ENCODE measurements around the gene EZR. TPM values are rescaled to one million over a fixed set of nuclear protein-coding genes. Genes with fewer than 3 reads are reported as not detected.
A peak's percentile ranks its signal among the peaks of the same experiment; 100 is the strongest.

EZR gene
- 171 and 201 TPM in 2 replicates for total RNA-seq (2014; rRNA removed; shearing (Covaris generic); ENCODE audit: low replicate concordance)

DNA sequence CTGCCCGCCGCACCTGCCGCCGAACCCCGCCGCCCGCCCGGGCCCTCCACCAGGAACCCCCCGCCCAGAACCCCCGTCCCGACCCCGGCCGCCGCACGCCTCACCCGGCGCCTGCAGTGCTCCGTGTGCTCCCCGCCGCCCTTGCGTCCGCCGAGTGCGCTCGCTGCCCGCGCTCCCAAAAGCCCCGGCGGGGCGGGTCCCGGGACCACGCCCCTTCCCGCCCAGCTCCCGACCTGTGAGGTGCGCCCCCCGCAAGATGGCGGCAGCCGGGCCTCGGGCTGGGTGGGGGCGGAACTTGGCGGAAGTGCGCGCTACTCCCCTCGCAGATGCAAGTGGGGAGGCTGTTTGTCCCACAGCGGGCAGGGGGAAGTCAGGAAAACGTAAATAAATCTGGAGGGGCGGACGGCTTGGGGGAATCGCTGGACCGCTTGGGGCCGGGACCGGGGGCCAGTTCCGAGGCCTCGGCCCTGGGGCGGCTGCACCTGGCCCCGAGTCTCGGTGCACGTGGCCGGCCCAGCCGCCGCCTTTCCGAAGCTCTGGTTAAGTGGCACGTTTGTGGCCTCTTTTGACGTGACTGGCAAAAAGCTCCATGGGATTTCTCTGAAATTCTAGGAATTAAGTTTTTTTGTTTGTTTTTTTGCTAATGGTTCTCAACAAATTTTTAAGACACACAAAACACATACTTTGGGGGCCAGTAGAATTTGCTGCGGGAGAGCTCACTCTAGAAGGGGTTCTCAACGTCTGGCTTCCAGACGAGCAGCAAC, at the start of gene EZR:
TSS of gene EZR (minus strand) at position 156 of the 764 bp plus-strand sequence. CDS start 1,275 bp downstream, outside the sequence.
- peak; percentile 71 for DNase-seq (ENCODE audit: low read depth)
- in situ Hi-C loops (cut with HindIII; ENCODE audit: low pct_unique_long_range_greater_than_20kb, low sequenced_read_pairs), result no loop called here

DNA sequence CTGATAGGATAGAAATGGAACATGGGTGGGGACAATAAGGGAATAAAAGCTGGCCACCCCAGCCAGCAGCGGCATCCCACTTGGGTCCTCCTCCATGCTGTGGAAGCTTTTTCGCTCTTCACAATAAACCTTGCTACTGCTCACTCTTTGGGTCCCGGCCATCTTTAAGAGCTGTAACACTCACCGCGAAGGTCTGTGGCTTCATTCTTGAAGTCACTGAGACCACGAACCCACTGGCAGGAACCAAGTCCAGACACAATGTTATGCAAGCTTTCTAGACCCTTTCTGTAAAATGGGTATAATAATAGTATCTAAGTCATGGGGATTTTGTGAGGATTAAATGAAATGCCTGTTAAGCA, 48.9 kb upstream of the EZR start:
- in situ Hi-C loops (cut with HindIII; ENCODE audit: low pct_unique_long_range_greater_than_20kb, low sequenced_read_pairs), result no loop called here
- no peak for DNase-seq (ENCODE audit: low read depth)

DNA sequence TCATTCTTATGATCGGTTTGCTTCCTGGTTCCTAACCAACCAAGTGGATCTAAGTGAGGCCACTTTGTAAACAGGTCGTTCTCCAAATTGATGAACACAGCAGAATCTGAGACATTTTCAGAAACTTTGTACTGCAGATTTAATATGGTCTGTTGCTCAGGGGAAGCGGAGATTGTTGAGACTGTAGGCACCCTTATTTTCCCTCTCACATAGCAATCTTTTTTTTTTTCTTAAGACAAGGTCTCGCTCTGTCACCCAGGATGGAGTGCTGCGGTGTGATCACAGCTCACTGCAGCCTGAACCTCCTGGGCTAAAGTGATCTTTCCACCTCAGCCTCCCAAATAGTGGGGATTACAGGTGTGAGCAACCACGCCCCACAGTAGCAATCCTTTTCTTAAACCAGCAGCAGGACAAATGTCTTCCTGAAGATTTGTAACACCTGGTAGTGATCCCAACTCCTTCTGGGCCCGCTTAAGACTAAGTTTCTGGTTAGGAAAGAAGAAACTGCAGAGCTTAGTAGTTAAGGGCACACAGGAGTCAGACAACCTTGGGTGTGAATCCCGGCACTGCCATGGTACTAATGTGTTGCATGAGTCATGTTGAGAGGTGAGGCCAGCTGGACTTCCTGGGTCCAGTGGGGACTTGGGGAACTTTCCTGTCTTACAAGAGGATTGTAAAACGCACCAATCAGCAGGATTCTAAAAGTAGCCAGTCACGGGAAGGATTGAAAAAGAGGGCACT, 48.4 kb upstream of the EZR start:
- peak; percentile 77 for DNase-seq (ENCODE audit: low read depth)
- in situ Hi-C loops (cut with HindIII; ENCODE audit: low pct_unique_long_range_greater_than_20kb, low sequenced_read_pairs), result no loop called here

DNA sequence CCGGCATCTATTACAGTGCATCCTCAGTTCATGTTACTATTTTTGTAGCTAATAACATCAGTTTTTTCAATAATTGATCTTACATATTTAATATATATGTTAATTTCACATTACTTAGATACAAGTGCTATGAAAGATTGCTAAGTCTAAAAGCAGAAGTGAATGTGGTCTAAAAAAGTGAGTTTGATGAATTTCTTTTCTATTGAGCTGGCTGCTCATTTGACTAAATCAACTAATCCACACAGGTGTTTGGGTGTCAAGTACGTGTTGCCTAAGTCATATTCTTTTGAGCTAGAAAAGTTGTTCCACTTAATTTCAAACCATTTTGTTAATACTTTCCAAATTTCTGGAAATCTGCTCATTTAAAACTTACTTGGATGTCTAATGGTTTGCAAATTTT, 46.6 kb upstream of the EZR start:
- in situ Hi-C loops (cut with HindIII; ENCODE audit: low pct_unique_long_range_greater_than_20kb, low sequenced_read_pairs), result no loop called here
- no peak for DNase-seq (ENCODE audit: low read depth)

DNA sequence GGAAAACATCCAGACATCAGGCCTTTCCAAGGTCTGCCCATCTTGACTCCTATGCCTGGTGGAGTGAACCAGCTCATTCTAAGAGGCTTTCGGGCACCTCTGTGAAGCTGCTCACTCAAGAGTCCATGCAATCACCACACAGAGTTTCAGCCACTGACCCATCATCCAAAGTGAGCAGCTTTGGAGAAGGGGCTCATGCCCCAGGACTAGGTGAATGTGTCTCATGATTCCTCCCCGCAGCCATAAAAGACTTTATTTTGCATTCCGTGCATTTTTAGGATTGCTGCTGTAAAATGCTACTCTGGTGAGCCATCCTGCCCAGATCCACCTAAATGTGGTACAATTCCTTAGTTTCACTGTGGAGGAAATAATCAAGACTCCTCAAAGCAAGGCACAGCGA, 44.5 kb upstream of the EZR start:
- in situ Hi-C loops (cut with HindIII; ENCODE audit: low pct_unique_long_range_greater_than_20kb, low sequenced_read_pairs), result no loop called here
- DNase-seq (ENCODE audit: low read depth), result no peak

DNA sequence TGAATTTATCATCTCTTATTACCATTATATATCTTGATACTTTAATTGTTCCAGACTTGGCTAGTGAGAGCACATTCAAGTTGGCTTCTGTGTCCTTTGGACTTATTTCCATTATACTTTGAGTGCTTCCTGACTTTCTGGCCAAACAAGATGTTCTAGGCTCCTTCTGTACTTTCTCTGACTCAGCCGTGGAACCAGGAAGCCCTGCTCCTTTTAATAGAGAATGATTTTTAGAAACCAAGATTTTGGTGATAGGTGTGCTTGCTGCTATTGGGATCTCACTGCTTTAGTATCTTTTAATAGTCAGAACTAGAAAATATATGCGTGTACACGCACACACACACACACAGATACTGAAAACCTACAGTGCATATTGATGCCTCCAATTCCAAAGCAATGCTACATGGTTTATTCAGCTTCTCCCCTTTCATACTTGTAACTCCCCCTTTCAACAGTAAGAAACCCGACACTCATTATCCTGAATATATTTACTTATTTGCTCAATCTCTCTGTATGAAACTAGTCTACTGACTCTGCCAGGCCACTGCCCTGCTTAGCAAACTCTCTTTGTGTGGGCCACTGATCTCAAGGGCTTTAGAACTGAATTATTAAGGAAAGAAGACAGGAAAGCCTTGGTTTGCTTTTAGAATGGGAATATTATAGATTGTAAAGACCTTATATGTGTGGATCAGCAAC, 42.7 kb upstream of the EZR start:
- DNase-seq (ENCODE audit: low read depth), result no peak
- in situ Hi-C loops (cut with HindIII; ENCODE audit: low pct_unique_long_range_greater_than_20kb, low sequenced_read_pairs), result no loop called here

DNA sequence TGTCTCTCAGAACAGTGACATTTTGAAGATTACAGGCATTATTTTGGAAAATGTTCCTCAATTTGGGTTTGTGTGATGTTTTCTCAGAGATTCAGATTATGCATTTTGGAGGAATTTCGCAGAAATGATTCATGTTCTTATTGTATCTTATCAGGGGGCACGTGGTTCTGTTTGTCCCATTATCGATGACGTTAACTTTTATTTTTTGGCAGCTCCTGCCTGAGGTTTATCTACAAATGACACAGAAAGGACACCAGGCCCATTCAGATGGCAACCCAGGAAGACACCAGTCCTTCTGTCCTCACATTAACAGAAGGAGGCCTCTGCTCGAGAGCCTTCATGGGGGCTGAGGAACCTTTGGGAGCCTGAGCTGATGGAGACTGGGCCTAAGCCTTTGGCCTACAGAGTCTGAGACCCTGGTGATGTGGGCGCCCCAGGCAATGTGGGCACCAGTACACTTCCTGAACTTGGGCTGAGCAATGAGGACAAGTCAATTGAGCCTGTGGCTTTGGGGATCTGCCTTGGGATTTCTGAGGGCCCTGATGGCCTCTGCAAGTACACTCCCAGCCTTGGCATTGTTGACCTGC, 41.2 kb upstream of the EZR start:
- DNase-seq (ENCODE audit: low read depth), result no peak
- in situ Hi-C loops (cut with HindIII; ENCODE audit: low pct_unique_long_range_greater_than_20kb, low sequenced_read_pairs), result no loop called here

DNA sequence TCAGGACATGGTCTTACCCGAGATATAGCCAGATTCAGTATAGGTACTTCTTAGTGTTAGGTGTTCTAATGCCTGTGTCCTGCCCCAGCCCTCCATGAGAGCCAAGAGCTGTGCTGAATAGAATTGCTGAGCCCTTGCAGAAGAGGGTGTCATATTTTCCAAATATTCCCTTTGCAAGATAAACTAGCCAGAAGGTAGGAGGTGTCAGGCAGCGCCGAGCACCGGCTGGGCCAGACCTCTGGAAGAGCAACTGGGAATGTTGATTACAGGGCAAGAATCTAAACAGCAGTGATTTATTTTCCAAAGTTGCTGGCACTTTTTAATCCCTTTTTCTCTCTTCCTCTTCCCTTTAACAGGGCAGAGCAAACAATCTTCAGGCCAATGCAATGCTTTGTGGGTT, 37.1 kb upstream of the EZR start:
- in situ Hi-C loops (cut with HindIII; ENCODE audit: low pct_unique_long_range_greater_than_20kb, low sequenced_read_pairs), result no loop called here
- DNase-seq (ENCODE audit: low read depth), result no peak

DNA sequence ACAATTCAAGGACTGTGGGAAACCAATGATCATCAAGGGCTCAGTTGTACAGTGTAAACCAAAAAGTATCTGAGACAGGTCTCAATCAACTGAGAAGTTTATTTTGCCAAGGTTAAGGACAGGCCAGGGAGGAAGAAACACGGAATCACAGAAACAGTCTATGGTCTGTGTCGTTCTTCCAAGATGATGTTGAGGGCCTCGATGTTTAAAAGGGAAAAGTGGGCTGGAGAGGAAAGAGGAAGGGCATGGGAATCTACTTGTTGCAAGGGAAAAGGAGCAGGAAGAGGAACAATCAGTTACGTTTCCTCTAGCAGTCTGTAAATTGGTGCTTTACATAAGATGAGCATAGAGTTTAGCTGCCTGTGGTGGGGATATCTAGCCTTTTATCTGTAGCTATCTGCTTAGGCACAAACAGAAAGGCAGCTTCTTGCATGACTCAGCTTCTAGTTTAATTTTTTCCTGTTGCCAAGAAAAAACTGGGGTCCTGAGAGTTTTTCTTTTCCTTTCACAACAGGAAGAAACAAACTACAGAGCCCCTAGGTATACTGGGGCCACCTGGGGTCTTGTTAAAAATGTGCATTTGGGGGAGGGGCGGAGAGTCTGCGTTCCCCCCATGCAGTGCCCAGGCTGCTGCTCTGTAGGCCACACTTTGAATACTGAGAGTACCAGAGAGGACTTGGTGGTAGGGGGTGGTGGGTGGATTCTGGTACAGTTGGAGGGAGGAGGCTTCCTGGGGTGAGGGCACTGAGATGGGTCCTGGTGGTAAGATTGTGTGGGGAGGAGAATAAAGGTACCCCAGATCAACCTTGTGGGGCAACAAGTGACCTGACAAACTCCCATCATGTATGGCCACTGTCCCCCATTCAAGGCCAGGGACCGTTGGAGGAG, 35.3 kb upstream of the EZR start:
- peak; percentile 30 for DNase-seq (ENCODE audit: low read depth)
- in situ Hi-C loops (cut with HindIII; ENCODE audit: low pct_unique_long_range_greater_than_20kb, low sequenced_read_pairs), result no loop called here

DNA sequence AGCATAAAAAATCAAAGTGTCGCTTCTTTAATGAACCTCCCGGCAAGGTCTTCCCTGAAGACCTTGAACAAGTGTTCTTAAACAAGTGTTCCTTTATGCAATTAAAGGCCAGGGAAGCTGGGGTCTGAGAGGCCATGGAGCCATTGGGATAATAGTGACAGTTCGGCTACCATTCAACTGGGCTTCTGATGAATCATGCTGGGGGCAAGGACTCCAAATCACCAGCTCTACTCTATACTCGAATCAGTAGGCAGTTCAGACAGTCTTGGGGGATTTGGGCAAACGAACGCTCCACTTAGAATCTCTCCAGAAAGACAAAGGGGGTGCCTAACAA, 34.7 kb upstream of the EZR start:
- in situ Hi-C loops (cut with HindIII; ENCODE audit: low pct_unique_long_range_greater_than_20kb, low sequenced_read_pairs), result no loop called here
- DNase-seq (ENCODE audit: low read depth), result no peak

DNA sequence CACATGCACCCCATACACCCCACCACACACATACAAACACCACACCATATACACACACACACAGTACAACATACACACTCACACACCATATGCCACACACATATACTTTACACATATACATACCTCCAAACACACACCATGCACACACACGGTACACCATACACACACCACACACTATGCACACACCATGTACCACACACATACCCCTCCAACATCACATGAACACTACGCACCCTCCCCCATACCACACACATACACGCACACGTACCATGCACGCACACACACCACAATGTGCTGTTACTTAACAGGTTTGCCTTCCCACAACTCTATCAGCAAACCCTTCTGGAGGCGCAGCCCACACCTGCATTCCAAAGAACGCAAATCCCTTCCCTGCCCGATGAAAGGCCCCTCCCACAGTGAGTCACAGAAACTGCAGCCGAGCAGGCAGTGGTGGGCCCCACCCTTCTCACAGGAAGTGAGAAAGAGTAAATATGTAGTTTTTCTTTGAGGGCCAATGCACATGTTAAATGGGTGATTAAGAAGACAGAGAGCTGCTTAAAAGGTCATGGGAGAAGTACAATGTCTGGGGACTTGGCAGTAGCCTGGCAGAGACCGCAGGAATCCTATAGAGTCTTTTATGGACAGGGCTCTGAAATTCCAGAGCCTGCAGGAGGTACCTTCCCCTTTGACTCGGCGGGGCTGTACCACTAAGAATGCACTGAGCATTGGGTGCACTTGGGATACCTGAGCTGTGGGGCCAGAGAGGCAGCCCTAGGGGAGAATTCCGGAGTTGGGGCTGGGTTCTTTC, 34.1 kb upstream of the EZR start:
- peak; percentile 97 for DNase-seq (ENCODE audit: low read depth)
- in situ Hi-C loops (cut with HindIII; ENCODE audit: low pct_unique_long_range_greater_than_20kb, low sequenced_read_pairs), result no loop called here

DNA sequence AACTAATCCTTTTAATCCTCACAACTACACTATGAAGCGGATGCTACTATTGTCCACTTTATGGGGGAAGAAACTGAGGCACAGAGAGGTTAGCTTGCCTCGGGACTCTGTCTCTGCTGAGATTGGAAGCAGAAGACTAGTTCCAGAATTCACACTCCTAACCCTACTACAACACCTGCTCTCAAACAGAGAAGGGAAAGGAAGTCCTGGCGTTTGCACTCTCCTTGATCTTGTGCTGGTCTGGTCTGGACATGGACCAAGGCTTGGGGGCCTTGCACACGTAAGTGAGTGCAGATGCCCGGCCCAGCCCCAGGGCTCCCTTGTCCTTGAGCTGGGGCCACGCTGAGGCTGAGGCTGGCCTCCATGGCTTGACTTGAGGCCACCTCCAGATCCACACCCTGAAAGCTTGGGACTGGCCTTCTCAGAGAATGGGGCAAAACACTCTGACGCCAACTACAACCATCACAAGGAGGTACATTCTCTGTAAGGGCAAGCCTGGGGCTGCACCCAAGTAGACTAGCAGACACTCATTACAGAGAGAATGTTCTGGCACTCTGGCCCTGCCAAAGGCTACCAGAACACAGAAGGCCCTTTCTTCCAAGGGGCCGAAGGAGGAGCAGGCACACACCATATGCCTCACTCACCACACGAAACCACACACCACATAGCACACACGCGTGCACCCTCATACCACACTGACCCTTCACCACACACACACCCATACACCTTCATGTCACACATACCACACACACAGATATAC, 33.3 kb upstream of the EZR start:
- DNase-seq (ENCODE audit: low read depth), result no peak
- in situ Hi-C loops (cut with HindIII; ENCODE audit: low pct_unique_long_range_greater_than_20kb, low sequenced_read_pairs), result no loop called here

DNA sequence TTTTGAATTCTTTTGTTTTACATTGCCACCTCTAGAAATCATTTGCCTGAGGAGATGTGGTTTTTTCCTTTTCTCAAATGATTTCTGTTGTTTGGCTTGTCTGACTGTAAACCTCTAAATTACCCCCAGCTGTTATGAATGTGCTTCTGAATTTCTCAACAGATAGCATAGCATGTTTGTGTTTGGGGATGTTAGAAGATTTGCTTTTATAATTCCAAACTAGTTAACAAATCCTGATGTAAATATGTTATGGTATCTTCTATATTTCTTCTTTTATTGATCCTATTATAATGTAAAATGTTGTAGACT, 31.6 kb upstream of the EZR start:
- in situ Hi-C loops (cut with HindIII; ENCODE audit: low pct_unique_long_range_greater_than_20kb, low sequenced_read_pairs), result no loop called here
- DNase-seq (ENCODE audit: low read depth), result no peak

DNA sequence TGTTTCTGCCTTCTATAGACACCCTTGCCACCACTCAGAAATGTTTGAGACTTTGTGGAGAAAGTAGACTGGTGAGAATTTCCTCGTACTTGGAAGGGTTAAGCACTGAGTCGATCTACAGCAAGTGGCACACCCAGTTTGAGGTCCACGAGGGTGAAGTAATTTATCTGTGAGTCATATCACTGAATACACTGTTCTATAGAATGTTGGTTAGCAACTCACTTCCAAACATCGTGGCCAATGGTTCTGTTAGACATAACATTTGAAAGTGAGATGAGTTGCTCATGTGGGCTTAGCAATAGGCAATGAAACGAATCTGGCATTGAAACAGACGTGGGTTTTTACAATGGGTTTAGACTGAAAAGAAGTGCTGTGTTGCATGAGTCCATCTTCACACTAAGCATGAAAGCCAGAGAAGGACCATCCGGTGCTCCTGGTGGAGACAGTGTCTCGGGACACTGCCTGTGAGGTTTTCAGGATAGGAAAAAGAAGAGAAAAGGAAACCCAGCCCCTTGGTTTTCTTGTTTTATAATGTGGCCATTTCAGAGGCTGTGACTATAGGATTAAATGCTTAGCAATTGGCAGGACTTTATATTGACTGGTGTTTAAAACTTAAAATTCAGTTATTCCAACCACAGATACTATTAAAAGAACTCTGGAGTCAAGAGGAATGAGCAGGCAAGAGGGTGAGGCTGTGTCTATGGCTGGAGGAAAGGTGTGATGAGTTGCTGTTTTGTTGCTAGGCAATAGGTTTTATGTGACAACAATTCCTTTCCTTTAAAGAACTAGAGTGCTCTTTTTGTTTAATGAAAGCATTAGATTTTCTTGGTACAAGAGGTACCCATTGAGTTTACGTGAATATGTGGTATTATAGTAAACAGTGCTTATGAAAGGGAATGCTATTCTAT, 31.0 kb upstream of the EZR start:
- peak; percentile 78 for DNase-seq (ENCODE audit: low read depth)
- in situ Hi-C loops (cut with HindIII; ENCODE audit: low pct_unique_long_range_greater_than_20kb, low sequenced_read_pairs), result no loop called here

DNA sequence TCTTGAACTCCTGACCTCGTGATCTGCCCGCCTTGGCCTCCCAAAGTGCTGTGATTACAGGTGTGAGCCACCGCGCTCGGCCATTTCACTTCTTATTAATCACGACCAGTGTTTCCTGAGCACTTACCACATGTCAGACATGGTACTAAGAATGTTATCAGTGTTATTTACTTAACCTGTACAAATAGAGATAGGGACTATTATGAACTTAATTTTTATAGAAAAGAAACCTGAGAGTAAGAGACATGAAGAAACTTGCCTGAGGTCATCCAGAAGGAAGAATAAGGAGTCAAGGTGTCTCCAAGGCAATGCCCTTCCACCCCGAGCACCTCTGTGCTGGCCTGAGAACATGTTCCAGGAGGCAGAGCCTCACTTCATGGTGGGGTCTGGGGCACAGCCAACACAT, 29.3 kb upstream of the EZR start:
- no peak for DNase-seq (ENCODE audit: low read depth)
- in situ Hi-C loops (cut with HindIII; ENCODE audit: low pct_unique_long_range_greater_than_20kb, low sequenced_read_pairs), result no loop called here

DNA sequence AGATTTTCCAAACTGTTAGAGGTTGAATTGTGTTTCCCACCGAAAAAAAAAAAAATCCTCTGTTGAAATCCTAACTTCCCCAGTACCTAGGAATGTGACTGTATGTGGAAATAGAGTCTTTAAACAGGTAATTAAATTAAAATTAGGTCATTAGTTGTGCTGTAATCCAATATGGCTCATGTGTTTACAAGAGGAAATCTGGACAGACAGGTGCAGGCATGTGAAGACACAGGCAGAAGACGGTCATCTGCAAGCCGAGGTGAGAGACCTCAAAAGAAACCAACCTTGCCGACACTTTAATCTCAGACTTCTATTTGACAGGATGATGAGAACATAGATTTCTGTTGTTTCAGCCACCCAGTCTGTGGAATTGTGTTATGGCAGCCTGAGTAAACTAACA, 28.6 kb upstream of the EZR start:
- in situ Hi-C loops (cut with HindIII; ENCODE audit: low pct_unique_long_range_greater_than_20kb, low sequenced_read_pairs), result no loop called here
- no peak for DNase-seq (ENCODE audit: low read depth)

Measured in Caki2 (cell line).